ENCODE data around the gene ITPK1. TPM values are rescaled to one million over a fixed set of nuclear protein-coding genes. Genes with fewer than 3 reads are reported as not detected.

Gene ITPK1
- total RNA-seq, 2 experiments from 2014 or later = 17.8 to 34.7 TPM

GRCh38 chr14:92917041-92917940 lies 198.4 kb downstream of the ITPK1 start:
- TF ChIP-seq EZH2phosphoT487 (IDR thresholded peaks at IDR 0.05; ENCODE audit: borderline replicate concordance, low read depth, low read length) (no peak), CTCF (conservative IDR thresholded peaks at IDR 0.05; ENCODE audit: low read length) (no peak)
- H3K27ac ChIP-seq (ENCODE audit: low read depth, low read length, poor library complexity, severe bottlenecking) = no peak overlapping the region
- intact Hi-C loops (cut with micrococcal nuclease; ENCODE audit: unreplicated experiment) = no loop called here
- no peak overlapping the region for H3K4me3 ChIP-seq (ENCODE audit: low read depth, low read length, poor library complexity, severe bottlenecking)
- H3K36me3 ChIP-seq (ENCODE audit: insufficient read depth, low read length) = no peaks in the 10 kb centered on the region
- H3K79me2 ChIP-seq (ENCODE audit: insufficient read depth, low read depth, low read length) = no peaks in the 10 kb centered on the region
- POLR2A ChIA-PET = no interaction called here
- no peak overlapping the region for H3K4me2 ChIP-seq (ENCODE audit: low read length)
- CTCF ChIA-PET (ENCODE audit: unreplicated experiment) = no interaction called here
- H3K9me3 ChIP-seq (ENCODE audit: low read length) = no peaks in the 10 kb centered on the region
- H3K9me2 ChIP-seq (ENCODE audit: insufficient read depth, low read length) = no peaks in the 10 kb centered on the region
- no TSS peak for BruUV-seq (replicated peaks)
- no peak for DNase-seq (ENCODE audit: low spot score)
- peaks cover 18% of the 10 kb centered on the region for H3K4me1 ChIP-seq (ENCODE audit: insufficient read depth, low read length, poor library complexity, severe bottlenecking)
- no peaks in the 10 kb centered on the region for H4K20me1 ChIP-seq (ENCODE audit: insufficient read depth, low read length)
- no peak overlapping the region for H2AFZ ChIP-seq (ENCODE audit: low read length)

GRCh38 chr14:92916201-92916600 lies 199.5 kb downstream of the ITPK1 start:
- no peak for DNase-seq (ENCODE audit: low spot score)
- H4K20me1 ChIP-seq (ENCODE audit: insufficient read depth, low read length) = no peaks in the 10 kb centered on the region
- H3K9me3 ChIP-seq (ENCODE audit: low read length) = no peaks in the 10 kb centered on the region
- H3K4me2 ChIP-seq (ENCODE audit: low read length) = 0 out of 2 replicates have a peak overlapping the region, but pooled peaks have one; percentile 1
- no peak overlapping the region for H3K27ac ChIP-seq (ENCODE audit: low read depth, low read length, poor library complexity, severe bottlenecking)
- intact Hi-C loops (cut with micrococcal nuclease; ENCODE audit: unreplicated experiment) = no loop called here
- no peaks in the 10 kb centered on the region for H3K9me2 ChIP-seq (ENCODE audit: insufficient read depth, low read length)
- BruUV-seq (replicated peaks) = no TSS peak
- no peak for TF ChIP-seq EZH2phosphoT487 (IDR thresholded peaks at IDR 0.05; ENCODE audit: borderline replicate concordance, low read depth, low read length)
- no peak for TF ChIP-seq CTCF (conservative IDR thresholded peaks at IDR 0.05; ENCODE audit: low read length)
- no peaks in the 10 kb centered on the region for H3K36me3 ChIP-seq (ENCODE audit: insufficient read depth, low read length)
- no peak overlapping the region for H3K4me3 ChIP-seq (ENCODE audit: low read depth, low read length, poor library complexity, severe bottlenecking)
- H3K79me2 ChIP-seq (ENCODE audit: insufficient read depth, low read depth, low read length) = no peaks in the 10 kb centered on the region
- H2AFZ ChIP-seq (ENCODE audit: low read length) = no peak overlapping the region
- POLR2A ChIA-PET = interaction anchor here (0.6 to 1.1 kb wide), 2 partner anchors 23 to 301 kb away, joined by 3 read pairs; no protein-coding TSS in a partner anchor
- CTCF ChIA-PET (ENCODE audit: unreplicated experiment) = interaction anchor here (0.6 kb wide), 1 partner anchor 1428 kb away, joined by 3 read pairs; no protein-coding TSS in a partner anchor
- peaks cover 9% of the 10 kb centered on the region for H3K4me1 ChIP-seq (ENCODE audit: insufficient read depth, low read length, poor library complexity, severe bottlenecking)

- Histone ChIP-seq H2AFZ (ENCODE audit: low read length) (no peak overlapping the region), H3K79me2 (ENCODE audit: insufficient read depth, low read depth, low read length) (no peaks in the 10 kb centered on the region), H3K9me2 (ENCODE audit: insufficient read depth, low read length) (no peaks in the 10 kb centered on the region), H3K4me1 (ENCODE audit: insufficient read depth, low read length, poor library complexity, severe bottlenecking) (peaks cover 9% of the 10 kb centered on the region), H3K4me3 (ENCODE audit: low read depth, low read length, poor library complexity, severe bottlenecking) (no peak overlapping the region), H4K20me1 (ENCODE audit: insufficient read depth, low read length) (no peaks in the 10 kb centered on the region), H3K36me3 (ENCODE audit: insufficient read depth, low read length) (no peaks in the 10 kb centered on the region), H3K27ac (ENCODE audit: low read depth, low read length, poor library complexity, severe bottlenecking) (no peak overlapping the region), H3K4me2 (ENCODE audit: low read length) (no peak overlapping the region), H3K9me3 (ENCODE audit: low read length) (no peaks in the 10 kb centered on the region)
- TF ChIP-seq EZH2phosphoT487 (IDR thresholded peaks at IDR 0.05; ENCODE audit: borderline replicate concordance, low read depth, low read length) (no peak), CTCF (conservative IDR thresholded peaks at IDR 0.05; ENCODE audit: low read length) (no peak)
- intact Hi-C loops (cut with micrococcal nuclease; ENCODE audit: unreplicated experiment) = no loop called here
- no TSS peak for BruUV-seq (replicated peaks)
- peak; percentile 52 for DNase-seq (ENCODE audit: low spot score)
- ChIA-PET CTCF (ENCODE audit: unreplicated experiment) (no interaction called here), POLR2A (no interaction called here)
These were observed 201.6 kb downstream of the ITPK1 start for GRCh38 chr14:92914087-92914656.

Data from OCI-LY7 (cell line).